Nephron progenitor cell (in vitro differentiated cells): ENCODE measurements around the gene ADIPOR2.

ENCODE experiments used
- DNase-seq: peaks from one replicate; pipeline ENCODE4 v3.0.0; 2021
- H3K27ac Mint-ChIP-seq: 2 replicates; pipeline ENCODE4 v1.8.0; 2021; ENCODE audit warnings: mild to moderate bottlenecking, moderate library complexity, mixed read lengths
- H3K27me3 Mint-ChIP-seq: 2 replicates; pipeline ENCODE4 v1.8.0; 2021; ENCODE audit warnings: mild to moderate bottlenecking, low read depth, mixed read lengths; ENCODE audit not compliant: poor library complexity
- H3K36me3 Mint-ChIP-seq: 2 replicates; pipeline ENCODE4 v1.8.0; 2021; ENCODE audit warnings: low read depth, mixed read lengths
- H3K4me1 Mint-ChIP-seq: 2 replicates; pipeline ENCODE4 v1.8.0; 2021; ENCODE audit warnings: mixed read lengths
- H3K4me3 Mint-ChIP-seq: 2 replicates; pipeline ENCODE4 v1.8.0; 2021; ENCODE audit warnings: mild to moderate bottlenecking, moderate library complexity, mixed read lengths
- H3K9me3 Mint-ChIP-seq: 2 replicates; pipeline ENCODE4 v1.8.0; 2021; ENCODE audit warnings: mild to moderate bottlenecking, moderate library complexity, mixed read lengths
- CTCF ChIP-seq: fragments of 200-600 bp; sonication (generic); IDR thresholded peaks from 2 replicates; pipeline ENCODE4 v1.5.0; 2021; ENCODE audit warnings: antibody characterized with exemption

Gene ADIPOR2

DNA sequence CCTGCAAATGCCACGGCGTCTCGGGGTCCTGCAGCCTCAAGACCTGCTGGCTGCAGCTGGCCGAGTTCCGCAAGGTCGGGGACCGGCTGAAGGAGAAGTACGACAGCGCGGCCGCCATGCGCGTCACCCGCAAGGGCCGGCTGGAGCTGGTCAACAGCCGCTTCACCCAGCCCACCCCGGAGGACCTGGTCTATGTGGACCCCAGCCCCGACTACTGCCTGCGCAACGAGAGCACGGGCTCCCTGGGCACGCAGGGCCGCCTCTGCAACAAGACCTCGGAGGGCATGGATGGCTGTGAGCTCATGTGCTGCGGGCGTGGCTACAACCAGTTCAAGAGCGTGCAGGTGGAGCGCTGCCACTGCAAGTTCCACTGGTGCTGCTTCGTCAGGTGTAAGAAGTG is 45.1 kb upstream of the ADIPOR2 start:
- H3K27ac Mint-ChIP-seq = no peak overlapping the region

DNA sequence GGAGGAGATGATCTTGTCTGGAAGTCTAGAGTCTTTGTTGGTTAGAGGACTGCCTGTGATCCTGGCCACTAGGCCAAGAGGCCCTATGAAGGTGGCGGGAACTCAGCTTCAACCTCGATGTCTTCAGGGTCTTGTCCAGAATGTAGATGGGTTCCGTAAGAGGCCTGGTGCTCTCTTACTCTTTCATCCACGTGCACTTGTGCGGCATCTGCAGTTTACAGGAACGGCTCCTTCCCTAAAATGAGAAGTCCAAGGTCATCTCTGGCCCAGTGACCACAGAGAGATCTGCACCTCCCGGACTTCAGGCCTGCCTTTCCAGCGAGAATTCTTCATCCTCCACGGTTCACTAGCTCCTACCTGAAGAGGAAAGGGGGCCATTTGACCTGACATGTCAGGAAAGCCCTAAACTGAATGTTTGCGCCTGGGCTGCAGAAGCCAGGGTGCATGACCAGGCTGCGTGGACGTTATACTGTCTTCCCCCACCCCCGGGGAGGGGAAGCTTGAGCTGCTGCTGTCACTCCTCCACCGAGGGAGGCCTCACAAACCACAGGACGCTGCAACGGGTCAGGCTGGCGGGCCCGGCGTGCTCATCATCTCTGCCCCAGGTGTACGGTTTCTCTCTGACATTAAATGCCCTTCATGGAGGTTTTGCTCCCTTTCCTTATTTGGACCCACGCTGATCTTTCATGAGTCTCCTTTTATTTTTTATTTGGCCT is 44.1 kb upstream of the ADIPOR2 start:
- H3K36me3 Mint-ChIP-seq = peaks cover 70% of the 10 kb centered on the region
- peaks cover 36% of the 10 kb centered on the region for H3K4me1 Mint-ChIP-seq
- TF ChIP-seq CTCF = no peak
- no peak overlapping the region for H3K4me3 Mint-ChIP-seq
- peaks cover 3% of the 10 kb centered on the region for H3K27me3 Mint-ChIP-seq
- no peak for DNase-seq
- peak overlapping the region; percentile 26 for H3K27ac Mint-ChIP-seq
- no peaks in the 10 kb centered on the region for H3K9me3 Mint-ChIP-seq

More for the DNA sequence above, 45.1 kb upstream of the ADIPOR2 start:
- no peak for DNase-seq
- Mint-ChIP-seq H3K4me3 (no peak overlapping the region), H3K9me3 (no peaks in the 10 kb centered on the region), H3K36me3 (peaks cover 74% of the 10 kb centered on the region), H3K27me3 (peaks cover 3% of the 10 kb centered on the region), H3K4me1 (peaks cover 40% of the 10 kb centered on the region)
- TF ChIP-seq CTCF = no peak

DNA sequence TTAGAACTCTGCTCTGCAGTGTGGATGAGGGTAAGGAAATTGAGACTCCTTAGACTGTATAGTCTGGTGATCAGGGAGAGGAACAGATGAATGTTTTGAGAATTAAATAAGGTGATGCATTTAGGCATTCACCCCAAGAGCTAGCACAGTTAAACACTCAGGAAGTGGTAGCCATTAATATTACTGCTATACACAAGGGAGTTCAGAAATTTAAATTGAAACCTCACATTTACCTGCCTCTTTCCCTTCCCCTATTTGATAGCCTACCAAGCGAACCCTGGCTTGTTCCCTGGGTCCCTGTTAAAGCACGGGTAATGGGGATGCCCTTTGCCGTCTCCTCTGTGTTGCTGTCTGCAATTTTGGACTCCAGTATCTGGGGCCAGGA is 43.6 kb upstream of the ADIPOR2 start:
- no peak for TF ChIP-seq CTCF
- no peak for DNase-seq
- H3K4me3 Mint-ChIP-seq = no peak overlapping the region
- peaks cover 31% of the 10 kb centered on the region for H3K4me1 Mint-ChIP-seq
- H3K36me3 Mint-ChIP-seq = peaks cover 64% of the 10 kb centered on the region
- H3K27me3 Mint-ChIP-seq = peaks cover 1% of the 10 kb centered on the region
- H3K27ac Mint-ChIP-seq = peak overlapping the region; percentile 5
- no peaks in the 10 kb centered on the region for H3K9me3 Mint-ChIP-seq

- DNase-seq = no peak
- Mint-ChIP-seq H3K4me1 (peaks cover 28% of the 10 kb centered on the region), H3K27me3 (peaks cover 9% of the 10 kb centered on the region), H3K4me3 (no peak overlapping the region), H3K36me3 (peaks cover 40% of the 10 kb centered on the region), H3K27ac (peak overlapping the region; percentile 14), H3K9me3 (no peaks in the 10 kb centered on the region)
- TF ChIP-seq CTCF = no peak
These were observed 40.5 kb upstream of the ADIPOR2 start for GRCh38 chr12:1650260-1650977.

DNA sequence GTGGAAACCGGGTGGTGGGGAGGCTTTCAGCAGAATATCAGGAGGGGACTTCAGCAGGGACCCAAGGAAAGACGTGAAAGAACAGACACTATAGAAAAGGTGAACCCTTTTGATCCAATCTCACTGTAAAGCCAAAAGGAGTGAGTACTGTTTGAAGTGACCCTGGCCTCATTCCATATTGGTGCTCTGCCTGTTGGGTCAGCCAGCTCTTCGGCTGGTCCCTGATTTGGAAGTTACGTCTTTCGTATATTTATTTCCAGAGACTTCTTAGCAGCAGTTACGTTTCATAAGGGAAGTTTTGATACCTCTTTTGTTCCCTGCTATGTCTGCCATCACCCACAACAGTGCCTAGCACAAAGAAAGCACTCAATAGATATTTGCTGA is 39.9 kb upstream of the ADIPOR2 start:
- H3K4me1 Mint-ChIP-seq = peaks cover 28% of the 10 kb centered on the region
- no peak overlapping the region for H3K4me3 Mint-ChIP-seq
- H3K9me3 Mint-ChIP-seq = no peaks in the 10 kb centered on the region
- no peak for TF ChIP-seq CTCF
- peak overlapping the region; percentile 14 for H3K27ac Mint-ChIP-seq
- H3K27me3 Mint-ChIP-seq = peaks cover 9% of the 10 kb centered on the region
- peaks cover 35% of the 10 kb centered on the region for H3K36me3 Mint-ChIP-seq
- DNase-seq = no peak
